Astrocyte of the spinal cord (primary cell): ENCODE results near the gene MGST2.

Experiments
- DNase-seq: peaks from one replicate; pipeline ENCODE4 v3.0.0; 2011; ENCODE audit warnings: low read depth, low spot score
- H3K4me3 ChIP-seq: 2 replicates; pipeline ENCODE4 v1.5.1; 2011; ENCODE audit warnings: low read depth, mild to moderate bottlenecking, low read length, moderate library complexity
- CTCF ChIP-seq: IDR thresholded peaks from 2 replicates; pipeline ENCODE4 v1.5.1; 2012; ENCODE audit warnings: low read depth, mild to moderate bottlenecking, low read length, inconsistent platforms
- in situ Hi-C: cut with HindIII; loops from 2 replicates; pipeline ENCODE4 v1.10.0; 2017; ENCODE audit warnings: low sequenced_read_pairs

Gene MGST2

GRCh38 chr4:139749338-139749737, 83.7 kb downstream of the MGST2 start:
- H3K4me3 ChIP-seq = no peak overlapping the region
- TF ChIP-seq CTCF = no peak
- no peak for DNase-seq
- in situ Hi-C loops = no loop called here

GRCh38 chr4:139749835-139750498, 84.3 kb downstream of the MGST2 start:
- in situ Hi-C loops = no loop called here
- no peak for TF ChIP-seq CTCF
- H3K4me3 ChIP-seq = no peak overlapping the region
- DNase-seq = no peak

GRCh38 chr4:139753686-139754085, 88.1 kb downstream of the MGST2 start:
- no peak for TF ChIP-seq CTCF
- in situ Hi-C loops = no loop called here
- DNase-seq = no peak
- H3K4me3 ChIP-seq = no peak overlapping the region
